LNCAP (cell line): ENCODE results near the gene SLC17A5.

ENCODE experiments used
- CTCF ChIP-seq: fragments of 450-650 bp; IDR thresholded peaks from 2 replicates; pipeline ENCODE4 v1.5.1; 2017; ENCODE audit warnings: mild to moderate bottlenecking

The SLC17A5 gene

GRCh38 chr6:73604461-73604860, 49.3 kb downstream of the SLC17A5 start:
- TF ChIP-seq CTCF = no peak

GRCh38 chr6:73604020-73604419, 49.8 kb downstream of the SLC17A5 start:
- no peak for TF ChIP-seq CTCF

- TF ChIP-seq CTCF = no peak
Observed at GRCh38 chr6:73586416-73586974, 67.3 kb downstream of the SLC17A5 start.

- no peak for TF ChIP-seq CTCF
Observed at GRCh38 chr6:73585566-73586415, 68.0 kb downstream of the SLC17A5 start.

GRCh38 chr6:73581293-73581692, 72.5 kb downstream of the SLC17A5 start:
- no peak for TF ChIP-seq CTCF

GRCh38 chr6:73580247-73581149, 73.3 kb downstream of the SLC17A5 start:
- TF ChIP-seq CTCF = no peak

GRCh38 chr6:73579851-73580246, 73.9 kb downstream of the SLC17A5 start:
- TF ChIP-seq CTCF = no peak
